HEK293 (cell line): ENCODE measurements around the gene GTSE1.
A peak's percentile ranks its signal among the peaks of the same experiment; 100 is the strongest.

Experiments
- BCL11B ChIP-seq: fragments of 450-650 bp; formaldehyde crosslinking; IDR thresholded peaks from 2 replicates; pipeline ENCODE4 v1.5.1; 2016; ENCODE audit warnings: low read depth, missing biosample characterization, missing genetic modification characterization
- FEZF1 ChIP-seq: fragments of 450-650 bp; formaldehyde crosslinking; IDR thresholded peaks from 2 replicates; pipeline ENCODE4 v1.5.1; 2016; ENCODE audit warnings: missing biosample characterization, missing genetic modification characterization
- KLF9 ChIP-seq: fragments of 450-650 bp; formaldehyde crosslinking; IDR thresholded peaks from 2 replicates; pipeline ENCODE4 v1.5.1; 2016; ENCODE audit warnings: missing biosample characterization, missing genetic modification characterization, low read depth
- PRDM6 ChIP-seq: fragments of 450-650 bp; formaldehyde crosslinking; IDR thresholded peaks from 2 replicates; pipeline ENCODE4 v1.5.1; 2017; ENCODE audit warnings: missing biosample characterization, missing genetic modification characterization
- REPIN1 ChIP-seq: fragments of 450-650 bp; formaldehyde crosslinking; IDR thresholded peaks from 2 replicates; pipeline ENCODE4 v1.5.1; 2017; ENCODE audit warnings: missing biosample characterization, missing genetic modification characterization, low read depth
- REST ChIP-seq: fragments of 450-650 bp; formaldehyde crosslinking; IDR thresholded peaks from 2 replicates; pipeline ENCODE4 v1.5.1; 2016; ENCODE audit warnings: missing biosample characterization, missing genetic modification characterization
- SCRT1 ChIP-seq: fragments of 450-650 bp; formaldehyde crosslinking; IDR thresholded peaks from 2 replicates; pipeline ENCODE4 v1.5.1; 2016; ENCODE audit warnings: missing biosample characterization, missing genetic modification characterization, borderline replicate concordance
- ZEB2 ChIP-seq: fragments of 450-650 bp; formaldehyde crosslinking; IDR thresholded peaks from 2 replicates; pipeline ENCODE4 v1.5.1; 2016; ENCODE audit warnings: missing biosample characterization, missing genetic modification characterization
- ZFP3 ChIP-seq: fragments of 450-650 bp; formaldehyde crosslinking; IDR thresholded peaks from 2 replicates; pipeline ENCODE4 v1.5.1; 2016; ENCODE audit warnings: low read depth, missing biosample characterization, missing genetic modification characterization
- ZNF121 ChIP-seq: fragments of 450-650 bp; formaldehyde crosslinking; IDR thresholded peaks from 2 replicates; pipeline ENCODE4 v1.5.1; 2016; ENCODE audit warnings: missing biosample characterization, missing genetic modification characterization
- ZNF175 ChIP-seq: fragments of 450-650 bp; formaldehyde crosslinking; IDR thresholded peaks from 2 replicates; pipeline ENCODE4 v1.5.1; 2016; ENCODE audit warnings: missing biosample characterization, missing genetic modification characterization
- ZNF184 ChIP-seq: fragments of 450-650 bp; IDR thresholded peaks from 2 replicates; pipeline ENCODE4 v1.5.1; 2018; ENCODE audit warnings: missing biosample characterization, mild to moderate bottlenecking, missing genetic modification characterization
- ZNF211 ChIP-seq: fragments of 450-650 bp; formaldehyde crosslinking; IDR thresholded peaks from 2 replicates; pipeline ENCODE4 v1.5.1; 2016; ENCODE audit warnings: low read depth, missing biosample characterization, missing genetic modification characterization
- ZNF221 ChIP-seq: fragments of 450-650 bp; formaldehyde crosslinking; IDR thresholded peaks from 2 replicates; pipeline ENCODE4 v1.5.1; 2017; ENCODE audit warnings: missing biosample characterization, missing genetic modification characterization, borderline replicate concordance
- ZNF24 ChIP-seq: fragments of 450-650 bp; formaldehyde crosslinking; IDR thresholded peaks from 2 replicates; pipeline ENCODE4 v1.5.1; 2016; ENCODE audit warnings: missing biosample characterization, missing genetic modification characterization
- ZNF302 ChIP-seq: fragments of 450-650 bp; formaldehyde crosslinking; IDR thresholded peaks from 2 replicates; pipeline ENCODE4 v1.5.1; 2016; ENCODE audit warnings: missing biosample characterization, missing genetic modification characterization, low read depth
- ZNF580 ChIP-seq: fragments of 450-650 bp; formaldehyde crosslinking; IDR thresholded peaks from 2 replicates; pipeline ENCODE4 v1.5.1; 2016; ENCODE audit warnings: missing biosample characterization, missing genetic modification characterization
- ZNF645 ChIP-seq: fragments of 450-650 bp; formaldehyde crosslinking; IDR thresholded peaks from 2 replicates; pipeline ENCODE4; 2016; ENCODE audit warnings: missing biosample characterization, missing genetic modification characterization
- ZNF658 ChIP-seq: fragments of 450-650 bp; formaldehyde crosslinking; IDR thresholded peaks from 2 replicates; pipeline ENCODE4; 2016; ENCODE audit warnings: missing biosample characterization, missing genetic modification characterization
- ZNF747 ChIP-seq: fragments of 450-650 bp; formaldehyde crosslinking; IDR thresholded peaks from 2 replicates; pipeline ENCODE4 v1.5.1; 2016; ENCODE audit warnings: missing biosample characterization, missing genetic modification characterization
- ZNF792 ChIP-seq: fragments of 450-650 bp; formaldehyde crosslinking; IDR thresholded peaks from 2 replicates; pipeline ENCODE4 v1.5.1; 2016; ENCODE audit warnings: missing biosample characterization, missing genetic modification characterization
- TF ChIP-seq, protein P1 (sequence below): fragments of 450-650 bp; formaldehyde crosslinking; IDR thresholded peaks from 2 replicates; pipeline ENCODE4 v1.5.1; 2016; ENCODE audit warnings: missing biosample characterization, missing genetic modification characterization
- TF ChIP-seq, protein P2 (sequence below): fragments of 450-650 bp; formaldehyde crosslinking; IDR thresholded peaks from 2 replicates; pipeline ENCODE4 v1.5.1; 2017; ENCODE audit warnings: missing biosample characterization, missing genetic modification characterization
- TF ChIP-seq, protein P3 (sequence below): fragments of 450-650 bp; formaldehyde crosslinking; IDR thresholded peaks from 2 replicates; pipeline ENCODE4 v1.5.1; 2016; ENCODE audit warnings: missing biosample characterization, missing genetic modification characterization

GTSE1 gene

DNA sequence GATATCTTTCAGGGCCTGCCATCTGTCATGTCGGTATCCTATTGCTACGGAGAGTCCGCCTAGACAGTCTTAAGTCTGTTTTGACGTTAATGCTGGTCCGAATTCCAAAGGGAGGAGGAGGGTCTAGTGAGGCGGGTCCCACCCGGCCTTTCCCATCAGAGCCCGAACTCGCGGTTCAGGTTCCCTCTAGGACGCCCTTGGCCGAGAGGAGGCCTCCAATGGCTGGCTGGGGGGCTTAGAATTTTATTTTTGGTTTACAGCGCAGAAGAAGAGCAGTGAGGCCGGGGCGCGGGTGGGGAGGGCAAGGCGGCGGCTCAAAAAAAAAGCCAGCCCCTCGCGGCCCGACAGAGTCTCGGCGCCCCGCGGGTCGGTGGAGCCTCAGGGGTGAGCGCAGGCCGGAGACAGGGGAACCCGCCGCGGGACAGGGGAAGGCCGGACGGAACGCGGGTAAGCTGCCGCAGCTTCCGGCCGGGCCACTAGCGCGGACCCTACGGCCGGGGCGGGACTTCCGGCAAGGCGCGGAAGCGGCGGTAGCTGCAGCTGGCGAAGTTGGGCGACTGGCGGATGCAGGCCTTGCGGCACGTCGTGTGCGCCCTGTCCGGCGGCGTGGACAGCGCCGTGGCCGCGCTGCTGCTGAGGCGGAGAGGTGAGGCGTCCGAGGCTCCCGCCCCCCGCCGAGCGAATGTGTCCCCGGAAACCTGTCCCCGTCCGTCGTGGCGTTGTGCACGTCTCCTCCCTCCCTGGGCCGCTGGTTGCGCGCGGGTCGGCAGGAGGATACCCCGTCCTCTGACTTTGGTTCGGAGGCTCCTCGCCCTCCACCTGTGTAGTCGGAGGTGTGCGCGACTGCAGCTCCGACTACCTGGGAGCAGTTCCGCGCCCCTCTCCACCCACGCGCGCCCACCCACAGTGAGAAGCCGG, 38.8 kb downstream of the GTSE1 start, which contains the start of gene TRMU (continued):
- TF ChIP-seq, protein P1, sequence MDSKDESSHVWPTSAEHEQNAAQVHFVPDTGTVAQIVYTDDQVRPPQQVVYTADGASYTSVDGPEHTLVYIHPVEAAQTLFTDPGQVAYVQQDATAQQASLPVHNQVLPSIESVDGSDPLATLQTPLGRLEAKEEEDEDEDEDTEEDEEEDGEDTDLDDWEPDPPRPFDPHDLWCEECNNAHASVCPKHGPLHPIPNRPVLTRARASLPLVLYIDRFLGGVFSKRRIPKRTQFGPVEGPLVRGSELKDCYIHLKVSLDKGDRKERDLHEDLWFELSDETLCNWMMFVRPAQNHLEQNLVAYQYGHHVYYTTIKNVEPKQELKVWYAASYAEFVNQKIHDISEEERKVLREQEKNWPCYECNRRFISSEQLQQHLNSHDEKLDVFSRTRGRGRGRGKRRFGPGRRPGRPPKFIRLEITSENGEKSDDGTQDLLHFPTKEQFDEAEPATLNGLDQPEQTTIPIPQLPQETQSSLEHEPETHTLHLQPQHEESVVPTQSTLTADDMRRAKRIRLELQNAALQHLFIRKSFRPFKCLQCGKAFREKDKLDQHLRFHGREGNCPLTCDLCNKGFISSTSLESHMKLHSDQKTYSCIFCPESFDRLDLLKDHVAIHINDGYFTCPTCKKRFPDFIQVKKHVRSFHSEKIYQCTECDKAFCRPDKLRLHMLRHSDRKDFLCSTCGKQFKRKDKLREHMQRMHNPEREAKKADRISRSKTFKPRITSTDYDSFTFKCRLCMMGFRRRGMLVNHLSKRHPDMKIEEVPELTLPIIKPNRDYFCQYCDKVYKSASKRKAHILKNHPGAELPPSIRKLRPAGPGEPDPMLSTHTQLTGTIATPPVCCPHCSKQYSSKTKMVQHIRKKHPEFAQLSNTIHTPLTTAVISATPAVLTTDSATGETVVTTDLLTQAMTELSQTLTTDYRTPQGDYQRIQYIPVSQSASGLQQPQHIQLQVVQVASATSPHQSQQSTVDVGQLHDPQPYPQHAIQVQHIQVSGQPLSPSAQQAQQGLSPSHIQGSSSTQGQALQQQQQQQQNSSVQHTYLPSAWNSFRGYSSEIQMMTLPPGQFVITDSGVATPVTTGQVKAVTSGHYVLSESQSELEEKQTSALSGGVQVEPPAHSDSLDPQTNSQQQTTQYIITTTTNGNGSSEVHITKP (tag by site-specific recombination), result peak; percentile 90
- TF ChIP-seq REPIN1 (tag by site-specific recombination) (peak; percentile 58; the same call in 1 of the 2 replicates), ZNF221 (tag by site-specific recombination) (no peak), ZNF175 (tag by site-specific recombination) (no peak), SCRT1 (tag by site-specific recombination) (no peak), KLF9 (tag by site-specific recombination) (peak; percentile 61), ZNF184 (tag by site-specific recombination) (no peak), ZNF792 (no peak), BCL11B (tag by site-specific recombination) (peak; percentile 36; the same call in 1 of the 2 replicates), FEZF1 (tag by site-specific recombination) (0 out of 2 replicates have a peak, but pooled peaks have one; percentile 18), ZNF580 (tag by site-specific recombination) (peak; percentile 91), ZEB2 (tag by site-specific recombination) (no peak; the same call in 1 of the 2 replicates), ZNF645 (tag by site-specific recombination) (no peak), ZNF302 (no peak), ZNF211 (tag by site-specific recombination) (no peak), ZNF24 (tag by site-specific recombination) (peak; percentile 71; the same call in 1 of the 2 replicates), PRDM6 (tag by site-specific recombination) (no peak), REST (tag by site-specific recombination) (peak; percentile 85), ZNF658 (no peak), ZNF747 (tag by site-specific recombination) (no peak), ZNF121 (tag by site-specific recombination) (peak; percentile 74), ZFP3 (tag by site-specific recombination) (no peak)
- TF ChIP-seq, protein P2, sequence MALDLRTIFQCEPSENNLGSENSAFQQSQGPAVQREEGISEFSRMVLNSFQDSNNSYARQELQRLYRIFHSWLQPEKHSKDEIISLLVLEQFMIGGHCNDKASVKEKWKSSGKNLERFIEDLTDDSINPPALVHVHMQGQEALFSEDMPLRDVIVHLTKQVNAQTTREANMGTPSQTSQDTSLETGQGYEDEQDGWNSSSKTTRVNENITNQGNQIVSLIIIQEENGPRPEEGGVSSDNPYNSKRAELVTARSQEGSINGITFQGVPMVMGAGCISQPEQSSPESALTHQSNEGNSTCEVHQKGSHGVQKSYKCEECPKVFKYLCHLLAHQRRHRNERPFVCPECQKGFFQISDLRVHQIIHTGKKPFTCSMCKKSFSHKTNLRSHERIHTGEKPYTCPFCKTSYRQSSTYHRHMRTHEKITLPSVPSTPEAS (tag by site-specific recombination), result no peak
- TF ChIP-seq, protein P3, sequence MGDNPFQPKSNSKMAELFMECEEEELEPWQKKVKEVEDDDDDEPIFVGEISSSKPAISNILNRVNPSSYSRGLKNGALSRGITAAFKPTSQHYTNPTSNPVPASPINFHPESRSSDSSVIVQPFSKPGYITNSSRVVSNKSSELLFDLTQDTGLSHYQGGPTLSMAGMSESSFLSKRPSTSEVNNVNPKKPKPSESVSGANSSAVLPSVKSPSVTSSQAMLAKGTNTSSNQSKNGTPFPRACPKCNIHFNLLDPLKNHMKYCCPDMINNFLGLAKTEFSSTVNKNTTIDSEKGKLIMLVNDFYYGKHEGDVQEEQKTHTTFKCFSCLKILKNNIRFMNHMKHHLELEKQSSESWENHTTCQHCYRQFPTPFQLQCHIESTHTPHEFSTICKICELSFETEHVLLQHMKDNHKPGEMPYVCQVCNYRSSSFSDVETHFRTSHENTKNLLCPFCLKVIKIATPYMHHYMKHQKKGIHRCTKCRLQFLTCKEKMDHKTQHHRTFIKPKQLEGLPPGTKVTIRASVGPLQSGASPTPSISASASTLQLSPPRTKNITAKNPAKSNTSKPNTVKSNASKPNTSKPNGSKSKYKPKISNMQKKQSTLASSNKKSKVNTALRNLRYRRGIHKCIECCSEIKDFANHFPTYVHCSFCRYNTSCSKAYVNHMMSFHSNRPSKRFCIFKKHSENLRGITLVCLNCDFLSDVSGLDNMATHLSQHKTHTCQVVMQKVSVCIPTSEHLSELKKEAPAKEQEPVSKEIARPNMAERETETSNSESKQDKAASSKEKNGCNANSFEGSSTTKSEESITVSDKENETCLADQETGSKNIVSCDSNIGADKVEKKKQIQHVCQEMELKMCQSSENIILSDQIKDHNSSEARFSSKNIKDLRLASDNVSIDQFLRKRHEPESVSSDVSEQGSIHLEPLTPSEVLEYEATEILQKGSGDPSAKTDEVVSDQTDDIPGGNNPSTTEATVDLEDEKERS (tag by site-specific recombination), result no peak
